Measurements from ENCODE around the gene CFAP141.

The CFAP141 gene

DNA sequence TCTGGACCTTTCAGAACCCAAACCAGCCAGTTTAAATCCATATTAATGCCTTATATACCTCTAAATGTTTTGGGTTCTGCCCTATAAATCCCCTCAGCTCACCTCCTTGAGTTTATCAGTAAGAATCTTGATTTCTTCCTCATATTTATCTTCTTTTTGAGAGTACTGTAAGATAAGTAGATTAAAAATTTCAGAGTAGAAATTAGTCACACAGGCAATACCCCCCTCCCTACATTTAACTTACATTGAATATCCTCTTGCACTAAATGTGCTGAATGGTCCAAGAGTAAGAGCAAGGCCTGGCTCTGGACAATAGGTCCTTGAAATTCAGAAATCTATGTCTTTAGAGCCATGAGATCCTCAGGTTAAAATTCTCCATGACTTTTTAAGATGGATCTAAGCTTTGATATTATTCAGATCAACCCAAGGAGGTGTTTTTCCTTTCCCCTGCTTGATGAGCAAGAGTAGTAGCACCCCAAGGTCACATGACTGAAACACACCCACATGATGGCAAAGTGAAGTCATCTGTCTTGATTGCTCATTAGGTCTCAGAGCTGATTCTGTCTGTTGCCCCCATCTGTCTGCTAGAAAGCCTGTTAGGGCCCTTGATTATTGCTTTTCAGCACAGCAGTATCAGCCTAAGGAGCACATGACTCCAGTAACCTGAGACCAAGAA lies 35.4 kb downstream of the CFAP141 start:
- DNase-seq, result no peak

DNA sequence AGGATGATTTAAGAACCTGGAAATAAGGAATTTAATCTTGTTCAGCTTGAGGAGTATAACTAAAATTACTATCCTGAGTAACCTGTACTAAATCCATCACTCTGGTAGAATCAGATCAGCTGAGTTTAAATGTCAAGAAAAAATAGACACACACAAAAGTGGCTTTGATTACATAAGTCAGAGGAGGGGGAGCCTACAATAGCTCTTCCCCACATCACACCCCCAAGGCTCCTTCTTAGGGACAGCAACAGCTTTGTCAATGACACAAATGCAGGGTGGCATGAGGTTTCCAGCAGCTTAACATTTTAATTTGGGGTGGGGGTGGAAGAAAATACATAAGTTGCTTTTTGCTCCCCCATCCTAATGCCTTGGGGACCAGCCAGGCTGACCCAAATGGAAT lies 38.7 kb downstream of the CFAP141 start:
- DNase-seq, result no peak

- DNase-seq, result no peak
Measured at GRCh38 chr1:154166207-154166606, 39.9 kb downstream of the CFAP141 start.

DNA sequence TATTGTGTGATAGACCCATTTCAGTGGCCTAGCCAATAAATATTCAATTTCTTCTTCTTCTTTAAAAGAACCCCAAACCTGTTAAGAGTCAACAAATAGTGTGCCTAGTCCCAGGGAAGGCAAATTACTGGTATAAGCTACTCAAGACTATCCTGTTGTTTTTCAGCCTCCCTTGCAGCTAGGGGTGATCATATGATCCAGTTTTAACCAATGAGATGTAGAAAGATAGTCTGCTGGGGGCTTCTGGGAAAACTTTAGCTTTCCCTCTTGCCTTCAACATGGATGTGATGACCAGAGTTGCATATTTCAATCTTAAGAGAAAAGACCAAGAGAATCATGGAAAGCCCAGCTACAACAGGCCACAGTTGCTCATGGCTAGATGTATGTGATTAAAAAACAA lies 46.6 kb downstream of the CFAP141 start:
- no peak for DNase-seq

DNA sequence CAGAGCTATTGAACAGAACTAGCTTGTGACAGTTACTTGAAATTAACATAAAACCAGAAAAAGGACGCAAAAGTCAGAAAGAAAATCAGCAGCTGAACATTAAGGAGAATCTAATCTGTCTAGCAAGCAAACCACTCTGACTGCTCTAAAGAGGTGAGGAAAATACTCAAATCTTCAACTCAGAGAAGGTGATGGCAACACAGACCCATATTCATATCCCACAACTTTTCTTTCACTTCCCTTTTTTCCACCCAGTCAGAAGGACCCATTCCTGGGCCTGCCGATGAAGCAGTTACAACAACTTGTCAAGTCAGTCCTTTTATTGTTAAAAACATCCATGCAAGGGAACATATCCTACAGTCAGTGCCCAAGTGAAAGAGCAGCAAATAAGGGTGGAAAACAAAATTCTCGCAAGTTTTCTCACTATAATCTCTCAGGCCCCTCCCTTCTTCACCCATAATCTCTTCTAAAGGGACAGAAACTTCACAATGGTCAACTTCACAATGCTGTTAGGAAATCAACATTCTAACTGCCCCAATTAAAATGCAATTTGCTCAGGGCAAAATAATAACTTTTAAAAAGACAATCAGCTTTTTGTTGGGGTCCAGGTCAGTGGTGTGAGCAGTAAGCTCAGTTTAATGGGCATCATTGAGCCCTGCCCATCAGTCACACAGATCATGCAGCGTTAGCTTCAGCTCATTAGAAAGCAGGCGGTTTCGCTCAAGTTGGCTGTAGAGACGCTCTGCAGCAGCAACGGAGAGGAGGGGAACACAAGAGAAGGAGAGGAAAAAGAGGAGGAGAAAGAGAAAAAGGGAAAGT lies 47.6 kb downstream of the CFAP141 start:
- no peak for DNase-seq

- DNase-seq, result no peak
Measured at GRCh38 chr1:154157520-154158306, 48.4 kb downstream of the CFAP141 start.

DNA sequence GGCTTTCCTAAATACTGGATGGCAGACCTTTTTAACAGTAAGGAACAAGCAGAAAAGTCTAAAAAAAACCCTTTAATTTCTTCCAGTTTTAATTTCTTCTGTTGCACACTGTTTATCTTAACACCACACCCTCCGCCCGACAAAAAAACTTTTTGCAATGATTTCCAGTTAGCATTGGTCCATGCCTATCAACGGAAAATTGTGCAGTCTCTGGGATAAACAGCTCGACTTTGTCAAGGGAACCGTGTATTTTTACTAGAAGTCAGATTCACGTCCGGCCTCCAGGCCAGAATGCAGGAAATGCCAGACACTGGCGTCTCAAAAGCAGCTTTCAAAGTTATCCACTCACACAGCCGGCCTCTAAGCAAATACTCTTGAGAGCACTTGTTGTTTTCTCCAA lies 50.9 kb downstream of the CFAP141 start:
- no peak for DNase-seq

- DNase-seq, result peak; percentile 16
Measured at GRCh38 chr1:154154534-154155191, 51.5 kb downstream of the CFAP141 start, which contains the start of gene NUP210L. Gene NUP210L, minus strand, starts transcription at chr1:154155073.

DNA sequence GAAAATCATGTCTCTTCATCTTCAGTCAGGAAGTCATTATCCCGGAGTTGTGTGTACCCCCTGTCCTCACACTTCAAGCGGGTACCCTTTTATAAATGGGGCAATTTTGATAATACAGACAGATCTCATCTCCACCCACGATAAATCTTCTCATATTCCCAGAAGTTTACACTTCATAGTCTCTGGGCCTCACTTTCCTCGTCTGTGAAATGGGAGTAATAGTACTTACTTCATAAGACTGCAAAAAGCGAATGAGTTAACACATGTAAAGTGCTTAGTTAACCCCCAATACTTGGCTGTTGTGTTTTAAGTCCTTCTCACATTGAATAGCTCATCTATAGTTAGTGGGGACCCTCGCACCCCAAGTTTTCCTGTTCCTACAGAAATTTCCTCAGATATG lies 52.1 kb downstream of the CFAP141 start:
- DNase-seq, result no peak

- DNase-seq, result peak; percentile 29
Measured at GRCh38 chr1:154151311-154151710, 54.8 kb downstream of the CFAP141 start.

All from fibroblast of upper back skin (primary cell).